D721Med (cell line): ENCODE data around the gene CX3CR1.

Source experiments
- DNase-seq: peaks from one replicate; pipeline ENCODE4 v3.0.0; 2011; ENCODE audit warnings: low spot score; ENCODE audit not compliant: insufficient read length
- FAIRE-seq: peaks from 2 replicates; lab custom pipeline; 2011; peaks lifted over from hg19 to GRCh38; lab: Jason Lieb, UNC
- CTCF ChIP-seq: IDR thresholded peaks from 2 replicates; pipeline ENCODE4 v1.5.1; 2012; ENCODE audit warnings: mild to moderate bottlenecking, control low read depth; ENCODE audit not compliant: insufficient read depth; ENCODE audit errors: missing control alignments

Gene CX3CR1

GRCh38 chr3:39284457-39284881, 4.6 kb upstream of the CX3CR1 start:
- no peak for FAIRE-seq
- no peak for DNase-seq
- TF ChIP-seq CTCF: no peak

GRCh38 chr3:39282057-39282456, 2.2 kb upstream of the CX3CR1 start:
- TF ChIP-seq CTCF: no peak
- FAIRE-seq: no peak

GRCh38 chr3:39281533-39281932, 1.7 kb upstream of the CX3CR1 start:
- no peak for TF ChIP-seq CTCF
- FAIRE-seq (no peak), DNase-seq (no peak)

More at GRCh38 chr3:39282057-39282456, 2.2 kb upstream of the CX3CR1 start:
- DNase-seq: no peak

- no peak for TF ChIP-seq CTCF
- no peak for FAIRE-seq
Observed at GRCh38 chr3:39280571-39280970, 735 bp upstream of the CX3CR1 start.

GRCh38 chr3:39278616-39278935, 1.3 kb downstream of the CX3CR1 start:
- DNase-seq (no peak), FAIRE-seq (no peak)
- TF ChIP-seq CTCF: no peak

More at GRCh38 chr3:39280571-39280970, 735 bp upstream of the CX3CR1 start:
- DNase-seq: no peak

GRCh38 chr3:39277893-39278615, 1.8 kb downstream of the CX3CR1 start:
- DNase-seq (no peak), FAIRE-seq (no peak)
- TF ChIP-seq CTCF: no peak

GRCh38 chr3:39276746-39277145, 3.1 kb downstream of the CX3CR1 start:
- TF ChIP-seq CTCF: no peak
- FAIRE-seq: no peak

More at GRCh38 chr3:39276746-39277145, 3.1 kb downstream of the CX3CR1 start:
- DNase-seq: no peak
